NCI-H1694 (cell line): ENCODE measurements around the gene ATXN2.

ENCODE experiments used
- DNase-seq: peaks from one replicate; lab custom pipeline; 2025; lab: John Stamatoyannopoulos, UW

ATXN2 gene

GRCh38 chr12:111448846-111449790 is 150.0 kb downstream of the ATXN2 start:
- DNase-seq = no peak

- DNase-seq = no peak
Observed at GRCh38 chr12:111448266-111448830, 150.8 kb downstream of the ATXN2 start.

GRCh38 chr12:111447571-111448265 is 151.4 kb downstream of the ATXN2 start:
- no peak for DNase-seq

GRCh38 chr12:111446631-111447570 is 152.2 kb downstream of the ATXN2 start:
- no peak for DNase-seq

GRCh38 chr12:111445726-111446581 is 153.2 kb downstream of the ATXN2 start:
- no peak for DNase-seq

- DNase-seq = no peak
Observed at GRCh38 chr12:111444925-111445725, 154.0 kb downstream of the ATXN2 start.

- no peak for DNase-seq
Observed at GRCh38 chr12:111444314-111444924, 154.7 kb downstream of the ATXN2 start.

- no peak for DNase-seq
Observed at GRCh38 chr12:111443586-111443985, 155.5 kb downstream of the ATXN2 start.

GRCh38 chr12:111443086-111443485 is 156.0 kb downstream of the ATXN2 start:
- no peak for DNase-seq

- no peak for DNase-seq
Observed at GRCh38 chr12:111442301-111443045, 156.6 kb downstream of the ATXN2 start.

GRCh38 chr12:111441107-111441928 is 157.8 kb downstream of the ATXN2 start:
- no peak for DNase-seq

GRCh38 chr12:111440631-111441030 is 158.5 kb downstream of the ATXN2 start:
- no peak for DNase-seq

GRCh38 chr12:111440152-111440551 is 159.0 kb downstream of the ATXN2 start:
- DNase-seq = no peak

GRCh38 chr12:111439657-111440151 is 159.4 kb downstream of the ATXN2 start:
- no peak for DNase-seq

GRCh38 chr12:111438481-111438880 is 160.6 kb downstream of the ATXN2 start:
- DNase-seq = no peak

- DNase-seq = no peak
Observed at GRCh38 chr12:111437816-111438454, 161.2 kb downstream of the ATXN2 start.

- no peak for DNase-seq
Observed at GRCh38 chr12:111436811-111437210, 162.3 kb downstream of the ATXN2 start.
